ENCODE results near the gene NTM.

DNA sequence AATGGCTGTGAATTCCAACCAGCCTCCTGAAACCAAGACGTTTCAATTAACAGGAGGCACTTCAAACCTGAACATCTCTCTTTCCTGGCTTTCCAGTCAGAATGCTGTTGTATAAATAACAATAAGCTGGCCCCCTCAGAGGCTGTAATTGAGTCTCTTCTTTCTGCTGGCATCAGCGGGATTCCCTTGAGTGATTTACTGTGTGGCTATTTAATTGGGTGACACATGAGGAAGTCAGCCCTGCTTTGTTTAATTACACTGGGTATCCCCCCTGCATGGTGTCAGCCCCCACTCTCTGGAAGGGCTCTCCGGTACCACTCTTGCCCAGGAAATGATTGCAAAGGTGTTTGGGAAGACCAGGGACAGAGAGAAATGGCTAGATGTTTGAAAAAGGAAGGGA, 101.6 kb downstream of the NTM start:
- TF ChIP-seq, protein P1, sequence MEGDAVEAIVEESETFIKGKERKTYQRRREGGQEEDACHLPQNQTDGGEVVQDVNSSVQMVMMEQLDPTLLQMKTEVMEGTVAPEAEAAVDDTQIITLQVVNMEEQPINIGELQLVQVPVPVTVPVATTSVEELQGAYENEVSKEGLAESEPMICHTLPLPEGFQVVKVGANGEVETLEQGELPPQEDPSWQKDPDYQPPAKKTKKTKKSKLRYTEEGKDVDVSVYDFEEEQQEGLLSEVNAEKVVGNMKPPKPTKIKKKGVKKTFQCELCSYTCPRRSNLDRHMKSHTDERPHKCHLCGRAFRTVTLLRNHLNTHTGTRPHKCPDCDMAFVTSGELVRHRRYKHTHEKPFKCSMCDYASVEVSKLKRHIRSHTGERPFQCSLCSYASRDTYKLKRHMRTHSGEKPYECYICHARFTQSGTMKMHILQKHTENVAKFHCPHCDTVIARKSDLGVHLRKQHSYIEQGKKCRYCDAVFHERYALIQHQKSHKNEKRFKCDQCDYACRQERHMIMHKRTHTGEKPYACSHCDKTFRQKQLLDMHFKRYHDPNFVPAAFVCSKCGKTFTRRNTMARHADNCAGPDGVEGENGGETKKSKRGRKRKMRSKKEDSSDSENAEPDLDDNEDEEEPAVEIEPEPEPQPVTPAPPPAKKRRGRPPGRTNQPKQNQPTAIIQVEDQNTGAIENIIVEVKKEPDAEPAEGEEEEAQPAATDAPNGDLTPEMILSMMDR (IDR thresholded peaks at IDR 0.05), result no peak
- TF ChIP-seq POLR2A (IDR thresholded peaks at IDR 0.05) (no peak), EP300 (IDR thresholded peaks at IDR 0.05) (no peak)
